ENCODE measurements around the gene ITGB2.

DNA sequence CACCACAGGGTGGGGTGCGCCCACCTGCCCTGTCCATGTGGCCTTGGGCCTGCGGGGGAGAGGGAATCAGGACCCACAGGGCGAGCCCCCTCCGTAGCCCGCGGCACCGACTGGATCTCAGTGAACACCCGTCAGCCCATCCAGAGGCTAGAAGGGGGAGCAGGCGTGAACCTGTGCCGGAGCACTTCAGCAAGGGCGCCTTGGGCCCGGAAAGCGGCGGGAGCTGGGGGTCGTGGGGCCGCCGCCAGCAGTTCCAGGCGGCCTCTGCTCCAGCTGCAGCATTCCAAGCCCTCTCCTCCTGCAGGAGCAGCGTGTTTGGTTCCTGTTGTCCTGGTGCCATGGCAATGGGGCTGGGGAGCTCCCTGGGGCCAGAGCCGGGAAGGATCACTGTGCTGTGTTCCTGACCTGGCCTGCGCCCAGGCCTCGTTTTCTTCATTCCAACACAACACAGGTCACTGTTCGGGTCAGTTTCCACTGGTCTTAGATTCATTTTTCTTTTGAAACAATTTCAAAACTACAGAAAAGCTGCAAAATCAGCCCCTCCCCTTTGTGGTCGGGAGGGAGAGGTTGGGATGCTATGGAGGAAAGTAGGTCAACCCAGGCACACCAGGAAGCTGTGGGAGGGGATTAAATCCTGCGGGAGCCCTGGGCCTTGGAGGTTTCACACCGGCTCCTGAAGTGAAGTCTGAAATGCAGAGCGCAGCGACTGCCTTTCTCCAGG lies 37.9 kb upstream of the ITGB2 start:
- TF ChIP-seq, protein P1, sequence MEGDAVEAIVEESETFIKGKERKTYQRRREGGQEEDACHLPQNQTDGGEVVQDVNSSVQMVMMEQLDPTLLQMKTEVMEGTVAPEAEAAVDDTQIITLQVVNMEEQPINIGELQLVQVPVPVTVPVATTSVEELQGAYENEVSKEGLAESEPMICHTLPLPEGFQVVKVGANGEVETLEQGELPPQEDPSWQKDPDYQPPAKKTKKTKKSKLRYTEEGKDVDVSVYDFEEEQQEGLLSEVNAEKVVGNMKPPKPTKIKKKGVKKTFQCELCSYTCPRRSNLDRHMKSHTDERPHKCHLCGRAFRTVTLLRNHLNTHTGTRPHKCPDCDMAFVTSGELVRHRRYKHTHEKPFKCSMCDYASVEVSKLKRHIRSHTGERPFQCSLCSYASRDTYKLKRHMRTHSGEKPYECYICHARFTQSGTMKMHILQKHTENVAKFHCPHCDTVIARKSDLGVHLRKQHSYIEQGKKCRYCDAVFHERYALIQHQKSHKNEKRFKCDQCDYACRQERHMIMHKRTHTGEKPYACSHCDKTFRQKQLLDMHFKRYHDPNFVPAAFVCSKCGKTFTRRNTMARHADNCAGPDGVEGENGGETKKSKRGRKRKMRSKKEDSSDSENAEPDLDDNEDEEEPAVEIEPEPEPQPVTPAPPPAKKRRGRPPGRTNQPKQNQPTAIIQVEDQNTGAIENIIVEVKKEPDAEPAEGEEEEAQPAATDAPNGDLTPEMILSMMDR (conservative IDR thresholded peaks at IDR 0.05; ENCODE audit: low read depth, low read length): no peak
- no peak for TF ChIP-seq EZH2 (IDR thresholded peaks at IDR 0.05; ENCODE audit: low read length, unreplicated experiment)
- no peak for TF ChIP-seq EZH2phosphoT487 (IDR thresholded peaks at IDR 0.05; ENCODE audit: borderline replicate concordance, low read length)
